ENCODE data around the gene NOC4L.
"Not testable (repeated sequence)": the region's sequence is repeated elsewhere in the genome, so short reads cannot be mapped to it uniquely, and the experiment has no call there.

NOC4L gene

DNA sequence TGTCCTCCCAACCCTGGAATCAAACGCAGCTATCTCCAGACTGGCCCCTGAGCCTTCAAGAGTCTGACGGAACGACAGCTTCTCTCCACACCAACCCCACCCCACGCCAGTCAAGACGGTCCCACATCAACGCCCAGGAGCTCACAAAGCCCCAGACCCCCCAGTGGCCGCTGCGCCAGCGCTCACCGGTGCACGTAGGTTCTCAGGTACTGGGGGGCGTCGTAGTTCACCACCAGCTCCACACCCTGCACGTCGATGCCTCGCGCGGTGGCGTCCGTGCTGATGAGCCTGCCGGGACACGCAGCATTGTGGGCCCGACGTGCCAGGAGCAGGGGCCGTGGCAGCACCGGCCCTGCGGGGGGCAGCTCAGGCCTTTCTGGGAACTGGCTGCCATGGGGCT lies 4.3 kb upstream of the NOC4L start:
- DNase-seq, result no peak
- in situ Hi-C loops (cut with HindIII; ENCODE audit: low pct_ligation_motif_present, low pct_unique_long_range_greater_than_20kb, low sequenced_read_pairs), result loop anchor here (25.0 kb wide), 1 partner anchor 472 kb away; the partner anchor contains the start of genes LRCOL1 and P2RX2

DNA sequence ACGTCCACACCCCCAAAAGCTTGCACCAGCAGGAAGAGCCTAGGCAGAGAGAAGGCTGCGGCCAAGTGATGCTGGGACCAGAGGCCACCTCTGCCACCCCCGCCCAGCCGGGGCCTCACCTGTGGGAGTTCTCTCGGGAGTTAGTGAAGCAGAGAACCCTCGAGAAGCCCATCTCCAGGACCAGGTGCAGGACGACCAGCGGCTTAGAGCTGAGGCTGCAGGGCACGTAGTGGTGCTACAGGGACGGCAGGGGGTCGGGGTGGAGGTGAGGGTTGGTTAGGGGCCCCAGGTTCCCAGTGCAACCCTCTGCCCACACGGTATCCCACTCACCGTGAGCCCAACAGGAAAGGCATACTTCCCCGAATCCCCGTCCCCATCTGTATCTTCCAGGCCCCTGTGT lies 3.8 kb upstream of the NOC4L start:
- in situ Hi-C loops (cut with HindIII; ENCODE audit: low pct_ligation_motif_present, low pct_unique_long_range_greater_than_20kb, low sequenced_read_pairs), result loop anchor here (25.0 kb wide), 1 partner anchor 472 kb away; the partner anchor contains the start of genes LRCOL1 and P2RX2
- no peak for DNase-seq

- no peak for DNase-seq
- in situ Hi-C loops (cut with HindIII; ENCODE audit: low pct_ligation_motif_present, low pct_unique_long_range_greater_than_20kb, low sequenced_read_pairs), result loop anchor here (25.0 kb wide), 1 partner anchor 471 kb away; the partner anchor contains the start of genes LRCOL1 and P2RX2
Observed at GRCh38 chr12:132140918-132141841, 3.1 kb upstream of the NOC4L start.

DNA sequence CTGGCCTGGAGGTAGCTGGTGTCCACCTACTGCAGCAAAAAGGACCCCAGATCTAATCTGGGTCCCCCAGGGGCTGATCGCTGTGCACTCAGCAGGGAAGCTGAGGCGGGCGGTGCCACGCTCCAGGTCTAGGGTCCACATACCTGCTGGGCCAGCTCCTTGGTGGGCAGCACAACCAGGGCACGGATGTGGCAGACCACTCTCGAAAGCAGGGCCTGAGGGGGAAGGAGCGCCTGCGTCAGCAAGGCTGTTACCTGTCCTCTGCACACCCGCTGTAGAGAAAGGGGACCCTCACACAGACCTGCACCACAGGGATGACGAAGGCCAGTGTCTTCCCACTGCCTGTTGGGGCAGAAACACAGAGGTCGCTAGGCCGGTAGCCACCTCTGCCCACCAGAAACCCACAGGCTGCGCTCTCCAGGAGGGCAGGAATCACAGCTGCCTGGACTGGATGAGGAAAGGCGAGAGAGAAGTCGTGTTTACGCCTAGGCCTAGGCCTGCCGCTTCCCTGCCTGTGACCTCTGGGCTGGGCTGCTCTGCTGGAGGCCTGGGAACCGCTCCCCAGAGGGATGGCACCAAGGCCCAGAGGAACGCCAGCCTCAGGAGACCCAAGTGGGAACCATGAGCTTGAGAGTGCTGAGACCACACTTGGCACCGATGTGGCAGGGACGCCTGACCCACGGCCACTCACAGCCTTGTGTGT lies 2.1 kb upstream of the NOC4L start:
- no peak for DNase-seq
- in situ Hi-C loops (cut with HindIII; ENCODE audit: low pct_ligation_motif_present, low pct_unique_long_range_greater_than_20kb, low sequenced_read_pairs), result loop anchor here (25.0 kb wide), 1 partner anchor 470 kb away; the partner anchor contains the start of genes LRCOL1 and P2RX2

DNA sequence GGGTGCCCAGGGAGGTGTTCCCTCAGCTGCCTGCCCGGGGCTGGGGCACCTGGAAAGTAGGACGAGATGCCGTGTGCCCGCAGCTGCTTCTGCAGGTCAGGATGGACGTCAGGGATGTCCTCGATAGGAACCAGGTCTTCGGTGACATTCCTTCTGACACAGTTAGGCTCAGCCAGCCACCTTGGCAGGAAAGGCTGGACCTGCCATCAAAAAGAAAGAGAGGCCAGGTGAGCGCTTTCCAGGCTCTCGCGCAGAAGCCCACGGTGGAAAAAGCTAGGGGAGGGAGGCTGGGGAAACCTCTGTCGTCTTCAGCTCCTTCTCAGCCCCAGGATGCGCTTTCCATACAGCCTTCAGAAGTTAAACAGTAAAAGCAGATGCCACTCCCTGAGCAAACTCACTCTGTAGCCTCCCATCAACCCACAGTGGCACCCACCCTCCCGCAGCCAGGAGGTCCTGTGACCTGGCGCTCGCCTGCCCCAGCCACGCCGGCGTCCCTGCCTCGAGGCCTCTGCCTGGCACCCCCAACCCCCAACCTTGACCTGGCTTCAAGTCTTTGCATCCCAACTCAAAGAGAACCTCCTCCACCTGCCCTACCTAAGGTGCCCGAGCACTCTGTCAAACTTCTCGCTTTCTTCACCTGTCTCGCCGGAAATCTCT lies 1.4 kb upstream of the NOC4L start:
- no peak for DNase-seq
- in situ Hi-C loops (cut with HindIII; ENCODE audit: low pct_ligation_motif_present, low pct_unique_long_range_greater_than_20kb, low sequenced_read_pairs), result loop anchor here (25.0 kb wide), 1 partner anchor 469 kb away; the partner anchor contains the start of genes LRCOL1 and P2RX2

DNA sequence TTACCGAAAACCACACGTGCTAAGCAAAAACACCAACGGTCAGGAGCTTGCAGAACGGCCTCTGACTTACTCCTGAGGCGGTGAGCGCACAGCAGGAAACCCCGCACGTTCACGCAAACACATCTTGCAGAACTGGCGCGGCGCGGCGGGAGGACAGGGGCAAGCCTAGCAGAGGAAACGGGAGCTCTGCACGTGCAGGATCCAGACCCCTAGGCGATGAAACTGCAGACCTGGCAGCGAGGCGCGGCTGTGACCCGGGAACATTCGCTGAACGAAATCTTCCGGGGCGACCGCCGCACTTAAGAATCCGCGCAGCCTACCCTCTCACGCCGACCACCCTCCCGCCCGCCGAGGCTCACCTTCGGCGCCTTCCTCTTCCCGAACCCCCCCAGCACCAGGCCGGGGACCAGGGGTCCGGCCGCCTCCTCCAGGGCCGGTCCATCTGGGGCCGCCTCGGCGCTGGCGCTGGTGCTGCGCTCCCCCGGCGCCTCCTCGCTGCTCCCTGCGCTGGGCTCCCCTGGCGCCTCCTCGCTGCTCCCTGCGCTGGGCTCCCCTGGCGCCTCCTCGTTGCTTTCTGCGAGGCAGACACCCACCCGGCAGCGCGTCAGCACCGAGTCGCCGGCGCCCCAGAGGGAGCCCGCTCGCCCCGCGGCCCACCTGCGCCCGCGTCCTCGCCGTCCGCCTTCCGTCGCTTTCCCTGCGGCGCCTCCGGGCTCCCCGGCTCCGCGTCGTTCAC lies 753 bp upstream of the NOC4L start:
- in situ Hi-C loops (cut with HindIII; ENCODE audit: low pct_ligation_motif_present, low pct_unique_long_range_greater_than_20kb, low sequenced_read_pairs), result loop anchor here (25.0 kb wide), 1 partner anchor 469 kb away; the partner anchor contains the start of genes LRCOL1 and P2RX2
- no peak for DNase-seq

DNA sequence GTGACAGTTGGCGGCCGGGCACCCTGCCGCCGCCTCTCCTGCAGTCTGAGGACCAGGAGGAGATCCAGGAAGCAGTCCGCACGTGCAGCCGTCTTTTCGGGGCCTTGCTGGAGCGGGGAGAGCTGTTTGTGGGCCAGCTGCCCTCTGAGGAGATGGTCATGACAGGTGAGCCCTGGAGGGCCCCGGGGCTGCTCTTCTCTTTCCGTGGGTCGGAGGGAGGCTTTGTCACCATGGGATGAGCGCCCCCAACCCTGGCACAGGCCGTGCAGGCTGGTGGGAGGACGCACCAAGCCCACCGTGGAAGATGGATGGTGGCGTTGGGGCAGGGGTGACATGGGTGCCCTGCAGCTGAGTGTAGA lies 532 bp downstream of the NOC4L start:
- DNase-seq, result no peak
- in situ Hi-C loops (cut with HindIII; ENCODE audit: low pct_ligation_motif_present, low pct_unique_long_range_greater_than_20kb, low sequenced_read_pairs), result loop anchor here (25.0 kb wide), 1 partner anchor 468 kb away; the partner anchor contains the start of genes LRCOL1 and P2RX2

DNA sequence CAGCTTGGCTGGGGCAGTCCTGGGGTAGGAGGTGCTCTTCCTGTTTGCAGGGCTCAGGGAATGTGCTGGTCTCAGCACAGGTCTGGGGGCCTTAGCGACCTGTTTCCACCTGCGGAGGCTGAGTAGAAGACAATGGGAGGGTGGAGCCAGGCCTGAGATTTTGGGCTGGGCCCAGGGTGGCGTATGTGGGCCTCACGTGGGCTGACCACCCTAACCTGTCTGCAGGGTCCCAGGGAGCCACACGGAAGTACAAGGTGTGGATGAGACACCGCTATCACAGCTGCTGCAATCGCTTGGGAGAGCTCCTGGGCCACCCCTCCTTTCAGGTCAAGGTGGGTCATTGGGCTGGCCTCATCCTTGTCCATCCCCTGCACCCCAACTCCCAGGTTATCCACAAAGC lies 1.1 kb downstream of the NOC4L start:
- DNase-seq, result no peak

GRCh38 chr12:132146098-132146497 lies 1.8 kb downstream of the NOC4L start:
- in situ Hi-C loops (cut with HindIII; ENCODE audit: low pct_ligation_motif_present, low pct_unique_long_range_greater_than_20kb, low sequenced_read_pairs), result loop anchor here (25.0 kb wide), 1 partner anchor 466 kb away; the partner anchor contains the start of genes LRCOL1 and P2RX2
- DNase-seq, result no peak

More for the DNA sequence above, 1.1 kb downstream of the NOC4L start:
- in situ Hi-C loops (cut with HindIII; ENCODE audit: low pct_ligation_motif_present, low pct_unique_long_range_greater_than_20kb, low sequenced_read_pairs), result loop anchor here (25.0 kb wide), 1 partner anchor 467 kb away; the partner anchor contains the start of genes LRCOL1 and P2RX2

DNA sequence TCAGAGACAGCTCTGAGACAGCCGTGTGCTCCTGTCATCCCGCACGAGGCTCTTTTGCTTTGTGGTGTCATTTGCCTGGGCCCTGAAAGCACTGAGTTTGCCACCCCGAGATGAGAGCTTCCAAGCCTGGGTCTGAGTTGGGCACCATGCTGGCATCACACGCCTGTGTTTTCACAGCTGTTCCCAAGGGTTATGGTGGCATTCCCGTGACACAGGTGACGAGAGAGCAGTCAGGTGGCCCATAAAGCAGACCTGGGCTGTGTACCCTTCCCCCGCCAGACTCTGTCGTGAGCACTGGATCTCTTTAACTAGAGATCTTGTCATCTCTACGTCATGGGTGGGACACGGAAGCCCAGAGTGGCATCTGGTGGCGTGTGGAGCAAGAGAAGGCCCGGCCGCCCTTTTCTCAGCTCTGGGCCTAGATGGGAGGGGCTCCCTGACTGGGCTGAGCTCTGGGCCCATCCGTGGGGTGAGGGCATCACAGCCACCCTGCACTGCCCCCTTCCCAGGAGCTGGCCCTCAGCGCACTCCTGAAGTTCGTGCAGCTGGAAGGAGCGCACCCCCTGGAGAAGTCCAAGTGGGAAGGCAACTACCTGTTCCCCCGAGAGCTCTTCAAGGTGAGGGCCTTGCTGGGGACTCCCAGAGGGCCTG lies 2.6 kb downstream of the NOC4L start:
- no peak for DNase-seq
- in situ Hi-C loops (cut with HindIII; ENCODE audit: low pct_ligation_motif_present, low pct_unique_long_range_greater_than_20kb, low sequenced_read_pairs), result loop anchor here (25.0 kb wide), 1 partner anchor 465 kb away; the partner anchor contains the start of genes LRCOL1 and P2RX2

DNA sequence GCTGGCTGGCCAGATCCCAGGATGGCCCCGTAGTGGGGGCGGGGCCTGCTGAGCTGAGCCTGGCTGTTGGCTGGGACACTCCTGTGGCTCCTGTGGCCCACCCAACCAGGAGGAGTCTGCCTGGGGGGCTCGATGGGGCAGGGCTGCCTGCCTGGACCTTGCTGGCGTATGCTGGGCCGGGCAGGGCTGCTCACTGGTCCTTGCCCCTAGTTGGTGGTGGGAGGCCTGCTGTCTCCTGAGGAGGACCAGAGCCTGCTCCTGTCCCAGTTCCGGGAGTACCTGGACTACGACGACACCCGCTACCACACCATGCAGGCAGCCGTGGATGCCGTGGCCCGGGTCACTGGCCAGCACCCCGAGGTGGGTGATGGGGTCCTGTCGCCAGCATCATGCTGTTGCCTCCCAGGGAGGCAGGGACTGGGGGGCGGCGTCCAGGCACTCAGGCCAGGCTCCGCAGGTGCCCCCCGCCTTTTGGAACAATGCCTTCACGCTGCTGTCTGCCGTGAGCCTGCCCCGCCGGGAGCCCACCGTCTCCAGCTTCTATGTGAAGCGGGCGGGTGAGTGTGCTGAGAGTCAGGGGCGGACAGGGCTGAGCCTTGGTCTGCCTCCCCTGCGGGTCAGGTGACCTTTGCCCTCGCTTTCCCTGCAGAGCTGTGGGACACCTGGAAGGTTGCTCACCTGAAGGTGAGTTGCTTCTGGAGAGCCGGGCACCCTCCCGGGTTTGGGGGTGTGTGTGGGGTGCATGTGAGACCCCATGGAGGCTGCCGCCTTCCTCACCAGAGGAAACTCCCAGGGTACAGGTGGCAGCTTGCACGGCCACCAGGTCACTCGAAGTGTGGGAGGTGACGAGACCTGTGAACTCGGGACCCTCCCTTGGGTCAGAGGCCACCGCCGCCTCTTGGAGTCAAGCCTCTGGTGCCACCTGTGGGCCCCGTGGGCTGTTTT lies 3.4 kb downstream of the NOC4L start:
- no peak for DNase-seq
- in situ Hi-C loops (cut with HindIII; ENCODE audit: low pct_ligation_motif_present, low pct_unique_long_range_greater_than_20kb, low sequenced_read_pairs), result loop anchor here (25.0 kb wide), 1 partner anchor 465 kb away; the partner anchor contains the start of genes LRCOL1 and P2RX2

DNA sequence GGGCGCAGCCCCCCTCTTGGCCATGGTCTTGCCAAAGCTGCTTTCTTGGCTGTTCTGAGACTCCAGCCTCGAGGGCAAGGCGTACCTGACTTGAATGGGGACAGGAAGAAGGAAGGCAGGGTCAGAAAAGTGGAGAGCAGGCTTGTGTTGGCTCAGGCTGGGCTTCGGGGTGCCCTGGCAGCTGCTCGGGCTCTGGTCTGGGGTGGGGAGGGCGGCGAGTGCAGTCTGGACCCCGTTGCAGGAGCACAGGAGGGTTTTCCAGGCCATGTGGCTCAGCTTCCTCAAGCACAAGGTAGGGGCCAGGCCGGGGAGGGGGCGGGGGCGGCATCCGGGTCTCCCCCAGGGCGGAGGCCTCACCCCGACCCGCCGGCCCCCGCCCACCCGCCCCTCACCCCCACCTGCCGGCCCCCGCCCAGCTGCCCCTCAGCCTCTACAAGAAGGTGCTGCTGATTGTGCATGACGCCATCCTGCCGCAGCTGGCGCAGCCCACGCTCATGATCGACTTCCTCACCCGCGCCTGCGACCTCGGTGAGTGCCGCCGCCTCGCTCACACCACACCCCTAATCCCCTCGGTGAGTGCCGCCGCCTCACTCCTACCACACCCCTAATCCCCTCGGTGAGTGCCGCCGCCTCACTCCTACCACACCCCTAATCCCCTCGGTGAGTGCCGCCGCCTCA lies 4.2 kb downstream of the NOC4L start:
- in situ Hi-C loops (cut with HindIII; ENCODE audit: low pct_ligation_motif_present, low pct_unique_long_range_greater_than_20kb, low sequenced_read_pairs), result loop anchor here (25.0 kb wide), 1 partner anchor 464 kb away; the partner anchor contains the start of genes LRCOL1 and P2RX2
- no peak for DNase-seq

DNA sequence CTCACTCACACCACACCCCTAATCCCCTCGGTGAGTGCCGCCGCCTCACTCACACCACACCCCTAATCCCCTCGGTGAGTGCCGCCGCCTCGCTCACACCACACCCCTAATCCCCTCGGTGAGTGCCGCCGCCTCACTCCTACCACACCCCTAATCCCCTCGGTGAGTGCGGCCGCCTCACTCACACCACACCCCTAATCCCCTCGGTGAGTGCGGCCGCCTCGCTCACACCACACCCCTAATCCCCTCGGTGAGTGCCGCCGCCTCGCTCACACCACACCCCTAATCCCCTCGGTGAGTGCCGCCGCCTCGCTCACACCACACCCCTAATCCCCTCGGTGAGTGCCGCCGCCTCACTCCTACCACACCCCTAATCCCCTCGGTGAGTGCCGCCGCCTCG lies 5.3 kb downstream of the NOC4L start:
- DNase-seq, result not testable (repeated sequence)
- in situ Hi-C loops (cut with HindIII; ENCODE audit: low pct_ligation_motif_present, low pct_unique_long_range_greater_than_20kb, low sequenced_read_pairs), result loop anchor here (25.0 kb wide), 1 partner anchor 463 kb away; the partner anchor contains the start of genes LRCOL1 and P2RX2

- in situ Hi-C loops (cut with HindIII; ENCODE audit: low pct_ligation_motif_present, low pct_unique_long_range_greater_than_20kb, low sequenced_read_pairs), result no loop called here
- DNase-seq, result no peak
Observed at GRCh38 chr12:132150780-132151144, 6.5 kb downstream of the NOC4L start.

DNA sequence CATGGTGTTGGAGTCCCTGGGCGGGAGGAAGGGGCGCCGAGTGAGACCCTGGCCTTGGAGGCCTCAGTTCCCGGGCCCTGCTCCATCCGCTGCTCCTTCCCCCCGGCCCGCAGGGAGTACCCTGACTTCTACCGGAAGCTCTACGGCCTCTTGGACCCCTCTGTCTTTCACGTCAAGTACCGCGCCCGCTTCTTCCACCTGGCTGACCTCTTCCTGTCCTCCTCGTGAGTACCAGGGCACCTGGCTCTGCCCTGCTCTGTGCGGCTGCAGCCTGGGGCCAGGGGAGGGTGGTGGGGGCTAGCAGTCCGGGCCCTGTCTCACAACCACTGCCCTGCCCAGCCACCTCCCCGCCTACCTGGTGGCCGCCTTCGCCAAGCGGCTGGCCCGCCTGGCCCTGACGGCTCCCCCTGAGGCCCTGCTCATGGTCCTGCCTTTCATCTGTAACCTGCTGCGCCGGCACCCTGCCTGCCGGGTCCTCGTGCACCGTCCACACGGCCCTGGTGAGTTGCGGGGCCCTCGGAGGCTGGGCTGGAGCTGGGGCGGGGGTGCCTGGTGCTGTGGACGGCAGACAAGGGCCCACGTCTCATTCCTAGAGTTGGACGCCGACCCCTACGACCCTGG lies 7.0 kb downstream of the NOC4L start:
- in situ Hi-C loops (cut with HindIII; ENCODE audit: low pct_ligation_motif_present, low pct_unique_long_range_greater_than_20kb, low sequenced_read_pairs), result no loop called here
- DNase-seq, result no peak

Measured in ACHN (cell line).